ENCODE measurements around the gene CD47.

CD47 gene

DNA sequence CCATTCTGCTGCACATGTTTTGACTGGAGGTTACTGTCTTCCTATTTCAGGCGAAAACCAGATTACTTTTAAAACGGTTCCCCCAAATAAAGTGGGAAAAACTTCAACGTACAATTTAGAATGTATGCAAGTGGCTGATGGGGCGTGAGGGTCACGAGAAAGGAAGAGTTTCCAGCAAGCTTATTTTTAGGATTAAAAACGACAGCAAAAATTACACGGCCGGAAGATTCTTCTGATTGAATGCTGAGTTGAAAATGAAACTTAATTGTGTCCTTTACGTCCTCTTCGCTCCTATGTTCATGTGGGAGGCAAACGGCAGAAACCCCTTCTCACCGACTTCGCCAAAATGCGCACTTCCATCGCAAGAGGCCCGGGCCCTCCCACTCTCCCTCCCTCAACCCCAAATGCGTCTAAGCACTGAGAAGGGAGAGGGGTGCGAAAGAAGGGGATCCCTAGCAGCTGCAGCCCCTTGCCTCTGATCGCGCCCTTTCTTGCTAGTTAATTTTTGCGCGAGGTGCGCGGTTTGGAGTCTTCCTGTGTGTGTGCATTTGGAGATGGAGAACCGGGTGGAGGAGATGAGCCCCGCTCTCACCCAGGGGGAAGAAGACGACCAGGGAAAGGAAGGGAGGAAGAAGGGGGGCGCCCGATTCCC lies 656 bp downstream of the CD47 start:
- no peak for DNase-seq

DNA sequence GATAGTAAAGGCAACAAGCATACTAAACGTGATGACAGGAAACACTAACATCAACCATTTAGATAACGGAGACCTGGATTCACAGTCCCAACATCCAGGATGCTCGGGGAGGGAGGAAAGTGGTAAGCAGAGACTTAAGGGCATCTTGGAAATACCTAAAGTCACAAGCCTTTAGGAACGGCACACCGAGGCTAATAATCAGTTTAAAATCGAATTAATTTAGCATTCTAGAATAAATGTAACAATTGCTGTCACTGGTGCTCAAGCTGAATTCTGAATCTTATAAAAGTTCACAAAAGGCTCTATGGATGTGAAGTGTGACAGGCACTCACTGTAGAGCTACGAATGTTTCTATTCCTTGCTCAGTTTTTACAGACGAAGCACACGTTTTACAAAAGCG lies 1.3 kb downstream of the CD47 start:
- no peak for DNase-seq

DNA sequence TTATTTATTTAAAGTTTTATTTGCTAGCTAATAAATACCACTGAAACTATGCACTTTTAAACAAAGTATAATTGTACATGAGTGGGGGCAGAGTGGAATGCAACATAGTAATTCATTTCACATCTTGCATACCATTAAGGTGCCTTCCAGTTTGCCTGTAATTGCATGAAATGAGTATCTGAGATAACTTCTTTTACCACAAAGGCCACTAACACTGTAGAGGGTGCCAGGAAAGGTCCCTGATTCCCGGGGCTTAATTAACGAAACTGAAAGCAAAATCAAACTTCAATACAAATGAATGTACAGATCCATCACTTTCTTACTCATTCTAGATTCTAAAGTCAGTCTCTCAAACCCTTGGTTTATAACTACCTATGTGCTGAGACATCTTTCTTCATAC lies 2.1 kb downstream of the CD47 start:
- DNase-seq = no peak

- DNase-seq = no peak
Measured at GRCh38 chr3:108088146-108088545, 2.7 kb downstream of the CD47 start.

GRCh38 chr3:108086653-108087052 lies 4.2 kb downstream of the CD47 start:
- DNase-seq = no peak

DNA sequence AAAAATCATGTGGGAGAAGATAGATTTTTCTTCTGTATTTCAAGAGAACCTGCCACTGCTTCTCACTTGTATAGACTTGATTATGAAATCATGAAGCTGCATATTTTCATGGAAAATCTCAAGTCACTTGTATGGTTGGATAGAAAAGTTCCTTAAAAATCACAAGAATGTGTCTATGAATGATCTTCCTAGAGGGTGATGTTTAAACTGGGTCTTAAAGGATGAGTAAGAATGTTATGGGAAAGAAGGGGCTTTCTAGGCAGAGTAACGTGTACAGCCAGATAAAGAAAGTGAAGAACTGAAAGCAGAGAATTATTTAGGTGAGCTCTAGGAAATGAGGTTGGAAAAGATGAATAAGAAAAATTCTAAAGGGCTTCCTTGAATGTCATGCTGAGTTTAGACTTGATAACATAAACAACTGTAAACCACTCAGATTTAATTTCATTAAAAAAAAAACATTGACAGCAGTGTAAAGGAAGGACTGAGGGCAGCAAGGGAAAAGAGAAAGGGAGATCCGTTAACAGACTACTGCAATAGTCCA lies 5.0 kb downstream of the CD47 start:
- no peak for DNase-seq

DNA sequence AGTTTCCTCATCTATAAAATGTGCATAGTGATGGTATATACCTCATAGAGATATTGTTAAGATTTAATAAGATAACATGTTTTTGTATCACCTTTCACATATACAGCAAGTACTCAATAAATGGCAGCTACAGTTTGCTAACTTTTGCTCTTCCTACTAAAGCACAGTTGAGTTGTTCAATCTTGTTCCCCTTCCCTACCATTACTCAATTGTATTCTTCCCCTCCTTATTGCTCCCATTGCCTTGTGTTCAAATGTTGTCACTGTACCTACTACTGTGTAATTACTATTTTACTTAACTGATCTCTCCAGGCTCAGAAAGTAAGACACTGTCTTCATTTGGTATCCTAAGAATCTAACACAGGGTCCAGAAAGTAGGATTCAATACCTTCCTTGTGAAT lies 5.5 kb downstream of the CD47 start:
- no peak for DNase-seq

GRCh38 chr3:108079877-108080276 lies 11.0 kb downstream of the CD47 start:
- DNase-seq = no peak

GRCh38 chr3:108079043-108079442 lies 11.8 kb downstream of the CD47 start:
- no peak for DNase-seq

DNA sequence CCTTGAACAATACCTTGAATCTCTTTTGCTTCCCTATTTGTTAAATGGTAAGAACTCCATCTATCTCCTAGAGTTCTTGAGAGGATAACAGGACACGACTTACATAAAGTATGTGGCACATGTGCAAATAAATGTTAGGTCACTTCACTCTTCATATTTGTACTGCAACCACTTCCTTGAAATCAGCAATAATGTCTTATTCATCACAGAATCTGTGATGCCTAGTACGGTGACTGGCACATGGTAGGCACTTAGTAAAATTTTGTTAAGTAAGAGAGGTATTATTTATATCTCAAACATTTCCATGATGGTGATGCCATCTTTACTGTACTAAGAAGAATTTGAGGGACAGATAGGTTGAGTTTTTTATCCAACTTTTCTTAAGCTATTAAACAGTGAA lies 14.3 kb downstream of the CD47 start:
- DNase-seq = no peak

GRCh38 chr3:108073764-108074431 lies 16.9 kb downstream of the CD47 start:
- no peak for DNase-seq

- DNase-seq = no peak
Measured at GRCh38 chr3:108071368-108071767, 19.5 kb downstream of the CD47 start.

- no peak for DNase-seq
Measured at GRCh38 chr3:108070356-108070755, 20.5 kb downstream of the CD47 start.

DNA sequence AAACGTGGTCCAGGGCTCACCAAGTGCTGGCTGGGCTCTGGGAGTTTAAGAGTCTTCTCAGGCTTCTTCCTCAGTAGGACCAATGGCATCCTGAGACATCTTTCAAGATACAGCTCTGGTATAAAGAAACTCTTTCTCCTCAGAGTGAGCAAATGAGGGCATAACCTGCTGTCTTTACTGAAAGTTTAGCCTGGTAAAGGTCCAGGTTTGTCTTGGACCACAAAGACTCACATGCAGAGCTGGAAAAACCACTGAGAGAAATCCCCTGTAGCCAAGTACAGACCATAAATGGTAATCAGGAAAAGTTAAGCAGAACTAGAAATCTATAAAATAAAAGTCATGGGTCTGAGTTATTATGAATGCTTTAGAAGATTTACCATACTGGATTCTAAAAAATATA lies 23.1 kb downstream of the CD47 start:
- DNase-seq = no peak

DNA sequence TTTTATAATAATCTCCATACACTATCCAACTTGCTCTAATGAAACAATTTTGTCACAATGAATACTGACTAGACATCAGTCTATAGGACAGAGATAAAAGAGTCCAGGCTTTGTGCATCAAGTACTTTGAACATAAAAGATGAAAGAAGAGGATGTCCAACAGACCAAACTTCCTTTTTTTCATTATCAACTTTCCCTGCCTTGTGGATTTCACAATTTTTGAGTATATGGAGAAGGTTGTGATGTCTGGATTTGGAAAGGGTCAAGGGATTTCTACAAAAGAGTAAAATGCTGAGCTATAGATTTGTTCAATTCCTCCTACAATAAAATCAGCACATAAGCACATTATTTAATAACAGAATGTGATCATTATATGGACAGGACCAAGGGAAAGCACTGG lies 25.7 kb downstream of the CD47 start:
- no peak for DNase-seq

DNA sequence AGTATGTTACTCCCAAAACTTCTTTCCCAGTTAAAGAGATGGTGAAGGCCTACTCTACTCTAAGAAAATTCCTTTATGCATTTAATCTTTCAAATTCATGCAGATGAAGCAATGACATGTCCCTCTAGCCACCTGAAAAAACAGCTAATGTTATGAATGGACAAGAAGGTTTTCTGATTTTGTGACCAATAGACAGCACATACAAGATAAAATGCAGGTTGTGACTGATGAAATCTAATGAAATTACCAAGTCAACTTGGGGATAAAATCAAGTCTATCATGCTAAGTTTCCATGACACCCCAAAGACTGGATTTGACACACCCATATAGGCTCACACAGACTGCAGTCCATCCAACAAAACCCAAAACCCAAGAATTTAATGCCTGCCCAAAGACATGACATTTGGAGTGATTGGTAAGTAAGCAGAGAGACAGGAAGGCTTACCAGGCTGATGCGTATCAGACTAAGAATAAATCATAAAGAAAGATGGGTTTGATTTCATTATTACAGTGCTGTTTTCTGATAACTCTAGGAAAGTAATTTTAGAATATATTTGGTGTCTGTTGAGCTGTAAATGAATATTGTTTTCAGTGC lies 26.4 kb downstream of the CD47 start:
- DNase-seq = no peak

DNA sequence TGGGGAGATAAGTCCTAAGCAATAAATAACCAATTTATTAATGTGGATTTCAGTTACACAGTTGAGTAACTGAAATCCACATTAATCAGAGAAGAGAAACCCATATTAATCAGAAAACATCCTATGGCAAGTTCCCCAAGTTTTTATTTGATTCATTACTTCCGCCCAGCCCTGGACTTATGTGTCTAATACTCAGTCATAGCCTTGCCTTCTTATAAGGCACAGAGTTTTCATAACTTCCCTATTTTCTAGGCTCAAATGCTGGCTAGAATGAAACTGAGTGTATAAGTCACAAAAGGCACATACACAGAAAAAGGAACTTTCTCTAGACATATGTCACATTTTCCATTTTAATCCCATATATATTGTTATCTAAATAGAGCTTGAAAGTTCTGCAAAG lies 28.8 kb downstream of the CD47 start:
- no peak for DNase-seq

GRCh38 chr3:108060331-108060730 lies 30.5 kb downstream of the CD47 start:
- no peak for DNase-seq

GRCh38 chr3:108055931-108056330 lies 34.9 kb downstream of the CD47 start:
- no peak for DNase-seq

- no peak for DNase-seq
Measured at GRCh38 chr3:108054935-108055334, 35.9 kb downstream of the CD47 start.

GRCh38 chr3:108053483-108053882 lies 37.3 kb downstream of the CD47 start:
- no peak for DNase-seq

GRCh38 chr3:108053067-108053466 lies 37.8 kb downstream of the CD47 start:
- no peak for DNase-seq

- no peak for DNase-seq
Measured at GRCh38 chr3:108051005-108051404, 39.8 kb downstream of the CD47 start.

DNA sequence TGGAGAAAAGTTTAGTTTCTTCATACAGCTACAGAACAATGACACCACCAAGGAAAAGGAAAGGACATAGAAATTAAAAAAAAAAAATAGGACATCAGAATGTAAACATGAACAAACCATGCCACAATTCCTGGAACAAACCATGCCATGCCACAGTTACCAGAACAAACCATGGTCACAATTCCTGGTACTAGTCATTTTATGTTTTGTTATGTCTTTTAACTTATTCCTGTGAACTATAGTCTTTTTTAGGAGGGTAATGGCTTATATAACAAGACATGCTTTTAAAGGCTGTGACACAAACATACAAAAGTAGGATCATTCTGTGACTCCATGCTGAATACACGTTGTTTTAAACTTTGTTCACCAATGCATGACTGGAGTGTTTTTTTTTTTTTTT lies 42.8 kb downstream of the CD47 start:
- DNase-seq = no peak

All from NCI-H1092 (cell line).